Retinal pigment epithelial cell (primary cell): ENCODE measurements around the gene PRPF19.

ENCODE experiments used
- DNase-seq: peaks from one replicate; pipeline ENCODE4 v3.0.0-alpha.2; 2010; ENCODE audit warnings: low read depth
- H3K4me3 ChIP-seq: 2 replicates; pipeline ENCODE4 v1.5.1; 2011; ENCODE audit warnings: mild to moderate bottlenecking, low read length, control low read depth, moderate library complexity
- TF ChIP-seq, protein P1 (sequence below): conservative IDR thresholded peaks from 2 replicates; pipeline ENCODE4 v1.5.1; 2011; ENCODE audit warnings: low read depth, low read length, control low read depth, inconsistent platforms

PRPF19 gene

DNA sequence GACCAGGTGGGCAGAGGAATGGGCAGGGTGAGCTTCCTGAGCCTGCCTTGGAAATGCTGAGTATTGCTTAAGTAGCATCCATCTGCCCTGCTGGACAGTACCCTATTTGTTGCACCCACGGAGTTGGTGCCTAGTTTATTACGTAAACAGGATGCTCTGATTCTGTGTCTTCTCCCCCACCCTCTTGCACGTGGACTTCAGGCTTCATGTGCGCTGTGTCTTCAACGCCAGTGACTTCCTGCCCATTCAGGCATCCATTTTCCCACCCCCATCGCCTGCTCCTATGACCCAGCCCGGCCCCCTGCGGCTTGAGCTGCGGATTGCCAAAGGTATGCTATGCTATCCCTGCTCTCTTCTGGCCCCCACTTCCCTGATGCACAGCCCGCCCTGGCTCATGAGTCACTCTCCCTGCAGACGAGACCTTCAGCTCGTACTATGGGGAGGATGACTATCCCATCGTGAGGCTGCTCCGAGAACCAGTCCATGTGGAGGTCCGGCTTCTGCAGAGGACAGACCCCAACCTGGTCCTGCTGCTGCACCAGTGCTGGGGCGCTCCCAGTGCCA is 33.3 kb downstream of the PRPF19 start:
- no peak overlapping the region for H3K4me3 ChIP-seq
- no peak for DNase-seq
- TF ChIP-seq, protein P1, sequence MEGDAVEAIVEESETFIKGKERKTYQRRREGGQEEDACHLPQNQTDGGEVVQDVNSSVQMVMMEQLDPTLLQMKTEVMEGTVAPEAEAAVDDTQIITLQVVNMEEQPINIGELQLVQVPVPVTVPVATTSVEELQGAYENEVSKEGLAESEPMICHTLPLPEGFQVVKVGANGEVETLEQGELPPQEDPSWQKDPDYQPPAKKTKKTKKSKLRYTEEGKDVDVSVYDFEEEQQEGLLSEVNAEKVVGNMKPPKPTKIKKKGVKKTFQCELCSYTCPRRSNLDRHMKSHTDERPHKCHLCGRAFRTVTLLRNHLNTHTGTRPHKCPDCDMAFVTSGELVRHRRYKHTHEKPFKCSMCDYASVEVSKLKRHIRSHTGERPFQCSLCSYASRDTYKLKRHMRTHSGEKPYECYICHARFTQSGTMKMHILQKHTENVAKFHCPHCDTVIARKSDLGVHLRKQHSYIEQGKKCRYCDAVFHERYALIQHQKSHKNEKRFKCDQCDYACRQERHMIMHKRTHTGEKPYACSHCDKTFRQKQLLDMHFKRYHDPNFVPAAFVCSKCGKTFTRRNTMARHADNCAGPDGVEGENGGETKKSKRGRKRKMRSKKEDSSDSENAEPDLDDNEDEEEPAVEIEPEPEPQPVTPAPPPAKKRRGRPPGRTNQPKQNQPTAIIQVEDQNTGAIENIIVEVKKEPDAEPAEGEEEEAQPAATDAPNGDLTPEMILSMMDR: no peak

GRCh38 chr11:60872124-60872960 is 34.0 kb downstream of the PRPF19 start:
- DNase-seq: no peak
- TF ChIP-seq, protein P1: no peak

DNA sequence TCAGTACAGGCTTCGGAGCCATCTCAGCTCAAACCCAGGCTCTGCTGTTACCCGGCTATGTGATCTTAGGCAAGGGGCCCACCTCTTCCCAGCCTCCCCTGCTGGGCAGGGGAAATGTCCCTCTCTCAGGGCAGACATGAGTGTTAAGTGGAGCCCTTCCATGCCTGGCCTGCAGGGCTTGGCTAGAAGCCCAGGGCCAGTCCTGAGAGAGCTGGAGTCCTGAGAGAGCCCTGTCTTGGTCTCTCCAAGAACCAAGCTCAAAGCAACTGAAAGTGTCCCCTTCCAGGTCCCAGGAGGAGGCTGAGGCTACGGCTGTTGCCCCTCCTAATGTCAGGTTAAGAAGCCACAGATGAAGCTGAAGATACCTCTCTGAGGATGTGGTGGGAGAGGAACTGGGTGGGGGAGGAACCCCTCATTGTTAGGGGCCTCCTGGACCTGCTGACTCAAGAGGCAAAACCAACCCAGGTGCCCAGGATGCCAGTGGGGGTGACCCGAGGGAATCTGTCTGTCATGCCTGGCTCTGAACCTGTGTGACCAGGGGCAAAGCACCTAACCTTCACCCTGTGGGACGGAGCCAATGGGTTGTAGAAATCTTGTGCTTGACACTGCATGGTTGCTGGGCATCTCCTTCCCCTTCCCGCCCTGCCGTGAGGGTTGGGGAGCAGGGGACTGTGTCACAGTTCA is 34.9 kb downstream of the PRPF19 start:
- DNase-seq: no peak
- no peak overlapping the region for H3K4me3 ChIP-seq
- TF ChIP-seq, protein P1: no peak

More at GRCh38 chr11:60872124-60872960, 34.0 kb downstream of the PRPF19 start:
- no peak overlapping the region for H3K4me3 ChIP-seq

GRCh38 chr11:60870733-60871377 is 35.5 kb downstream of the PRPF19 start:
- H3K4me3 ChIP-seq: no peak overlapping the region
- TF ChIP-seq, protein P1: no peak
- no peak for DNase-seq

GRCh38 chr11:60870276-60870675 is 36.1 kb downstream of the PRPF19 start:
- no peak overlapping the region for H3K4me3 ChIP-seq
- no peak for DNase-seq
- TF ChIP-seq, protein P1: no peak

- TF ChIP-seq, protein P1: no peak
- no peak overlapping the region for H3K4me3 ChIP-seq
- DNase-seq: no peak
These were observed 36.9 kb downstream of the PRPF19 start for GRCh38 chr11:60869451-60869825.
